Activated CD8-positive, alpha-beta T cell treated with anti-CD3 and anti-CD28 coated beads for 36 hours (primary cell): ENCODE measurements around the gene MARS1. TPM values are rescaled to one million over a fixed set of nuclear protein-coding genes. Genes with fewer than 3 reads are reported as not detected.

Source experiments
- ATAC-seq: fragments of 200-7000 bp; cut with Tn5 transposase; one replicate; pipeline ENCODE4 v1.10.0; 2021; ENCODE audit warnings: mild to moderate bottlenecking, moderate library complexity
- CTCF ChIA-PET: fragments of 350-600 bp; sonication (Branson Sonifier 250); formaldehyde crosslinking; loops from one replicate; lab custom pipeline; 2021; ENCODE audit warnings: antibody characterized with exemption; lab: Charles Lee
- POLR2A ChIA-PET: fragments of 350-600 bp; sonication (Branson Sonifier 250); formaldehyde crosslinking; loops from one replicate; lab custom pipeline; 2021; ENCODE audit warnings: antibody characterized with exemption; lab: Charles Lee
- DNase-seq: peaks from one replicate; pipeline ENCODE4 v3.0.0-alpha.2; 2020
- H3K27ac Mint-ChIP-seq: one replicate; pipeline ENCODE4 v1.8.0; 2021; ENCODE audit warnings: mild to moderate bottlenecking, mixed read lengths
- H3K27me3 Mint-ChIP-seq: one replicate; pipeline ENCODE4 v1.8.0; 2021; ENCODE audit warnings: mixed read lengths
- H3K36me3 Mint-ChIP-seq: one replicate; pipeline ENCODE4 v1.8.0; 2021; ENCODE audit warnings: low read depth, mixed read lengths
- H3K4me1 Mint-ChIP-seq: one replicate; pipeline ENCODE4 v1.8.0; 2021; ENCODE audit warnings: low read depth, mixed read lengths
- H3K4me3 Mint-ChIP-seq: one replicate; pipeline ENCODE4 v1.8.0; 2021; ENCODE audit warnings: mild to moderate bottlenecking, moderate library complexity, mixed read lengths
- H3K9me3 Mint-ChIP-seq: one replicate; pipeline ENCODE4 v1.8.0; 2021; ENCODE audit warnings: mixed read lengths
- CTCF ChIP-seq: fragments of 200-600 bp; IDR thresholded peaks from one replicate; pipeline ENCODE4 v1.8.0; 2022; ENCODE audit warnings: antibody characterized with exemption, mild to moderate bottlenecking
- intact Hi-C: fragments of 100-400 bp; cut with micrococcal nuclease; formaldehyde crosslinking; loops from one replicate; pipeline ENCODE4 v1.10.0; 2022
- total RNA-seq, 2 experiments: library from RNA; stranded (reverse); gene quantifications; one replicate each; pipeline ENCODE4 v1.2.3, GENCODE V29; 2021

Gene MARS1
- total RNA-seq, 2 experiments from 2014 or later, result 343 to 345 TPM

GRCh38 chr12:57541001-57541400 lies 53.1 kb downstream of the MARS1 start:
- Mint-ChIP-seq H3K36me3 (peaks cover 15% of the 10 kb centered on the region), H3K4me3 (no peak overlapping the region), H3K9me3 (no peaks in the 10 kb centered on the region), H3K4me1 (peaks cover 26% of the 10 kb centered on the region), H3K27me3 (no peaks in the 10 kb centered on the region), H3K27ac (no peak overlapping the region)
- TF ChIP-seq CTCF, result no peak
- ChIA-PET CTCF (interaction anchor here (0.9 to 1.1 kb wide), 2 partner anchors 17 to 42 kb away, joined by 3 read pairs; no protein-coding TSS in a partner anchor), POLR2A (interaction anchor here (1.5 to 6.2 kb wide), 3 partner anchors 9 to 15 kb away, joined by 4 to 46 read pairs (median 9); partner anchors contain the start of gene MBD6)
- DNase-seq (no peak), ATAC-seq (no peak)
- intact Hi-C loops, result no loop called here

GRCh38 chr12:57541717-57542116 lies 53.8 kb downstream of the MARS1 start:
- intact Hi-C loops, result no loop called here
- H3K27me3 Mint-ChIP-seq, result no peaks in the 10 kb centered on the region
- CTCF ChIA-PET, result interaction anchor here (0.9 to 1.1 kb wide), 2 partner anchors 35 to 41 kb away, joined by 3 read pairs; no protein-coding TSS in a partner anchor
- no peaks in the 10 kb centered on the region for H3K9me3 Mint-ChIP-seq
- POLR2A ChIA-PET, result interaction anchor here (6.2 kb wide), 1 partner anchor 16 kb away, joined by 46 read pairs; the partner anchor contains the start of gene MBD6
- H3K36me3 Mint-ChIP-seq, result peaks cover 17% of the 10 kb centered on the region
- H3K4me3 Mint-ChIP-seq, result no peak overlapping the region
- TF ChIP-seq CTCF, result no peak
- peaks cover 29% of the 10 kb centered on the region for H3K4me1 Mint-ChIP-seq
- DNase-seq, result no peak
- H3K27ac Mint-ChIP-seq, result no peak overlapping the region
- ATAC-seq, result no peak

DNA sequence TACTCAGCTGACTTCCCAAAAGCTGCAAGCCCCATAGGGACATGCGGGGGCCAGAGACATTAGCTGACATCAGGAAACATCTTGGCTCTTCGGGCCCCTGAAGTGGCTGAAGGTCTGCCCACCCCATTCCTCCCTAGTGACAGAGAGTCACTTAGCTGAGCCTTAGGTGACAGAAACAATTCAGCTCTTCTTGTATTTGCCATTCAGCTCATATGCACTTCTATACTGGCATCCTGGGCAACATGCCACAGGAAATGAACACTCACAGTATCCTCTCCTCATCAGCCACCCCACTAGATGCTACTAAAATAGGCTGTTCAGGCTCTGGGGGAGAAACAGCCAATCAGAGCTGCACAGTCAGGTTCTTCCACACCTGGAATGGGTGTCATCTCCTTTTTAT lies 55.7 kb downstream of the MARS1 start:
- peak overlapping the region; percentile 18 for H3K27ac Mint-ChIP-seq
- H3K36me3 Mint-ChIP-seq, result peaks cover 15% of the 10 kb centered on the region
- ATAC-seq (no peak), DNase-seq (no peak)
- H3K9me3 Mint-ChIP-seq, result no peaks in the 10 kb centered on the region
- CTCF ChIA-PET, result no interaction called here
- peaks cover 1% of the 10 kb centered on the region for H3K27me3 Mint-ChIP-seq
- H3K4me1 Mint-ChIP-seq, result peaks cover 34% of the 10 kb centered on the region
- no peak overlapping the region for H3K4me3 Mint-ChIP-seq
- intact Hi-C loops, result no loop called here
- POLR2A ChIA-PET, result interaction anchor here (0.5 to 1.1 kb wide), 3 partner anchors 9 to 198 kb away, joined by 3 to 4 read pairs (median 3); no protein-coding TSS in a partner anchor
- no peak for TF ChIP-seq CTCF

GRCh38 chr12:57545809-57546437 lies 58.1 kb downstream of the MARS1 start:
- no peak for ATAC-seq
- Mint-ChIP-seq H3K4me3 (peak overlapping the region; percentile 95), H3K4me1 (peaks cover 45% of the 10 kb centered on the region), H3K27me3 (peaks cover 4% of the 10 kb centered on the region), H3K36me3 (peaks cover 12% of the 10 kb centered on the region), H3K9me3 (no peaks in the 10 kb centered on the region), H3K27ac (peak overlapping the region; percentile 94)
- intact Hi-C loops, result no loop called here
- no peak for TF ChIP-seq CTCF
- DNase-seq, result peak; percentile 35
- CTCF ChIA-PET, result interaction anchor here (1.0 to 2.0 kb wide), 5 partner anchors 10 to 237 kb away, joined by 3 to 9 read pairs (median 4); partner anchors contain the start of gene TSFM
- POLR2A ChIA-PET, result interaction anchor here (0.5 to 2.0 kb wide), 8 partner anchors 10 to 232 kb away, joined by 3 to 11 read pairs (median 4); partner anchors contain the start of genes DDIT3 and OS9
